Activated naive CD8-positive, alpha-beta T cell treated with anti-CD3 and anti-CD28 coated beads, Interleukin-2, amount 50 U/mL, for 16 hours (primary cell): ENCODE data around the gene APCDD1.
"Not testable (repeated sequence)": the region's sequence is repeated elsewhere in the genome, so short reads cannot be mapped to it uniquely, and the experiment has no call there.

ENCODE experiments used
- DNase-seq: peaks from one replicate; pipeline ENCODE4 v3.0.0-alpha.2; 2020; ENCODE audit warnings: low read depth, low spot score

Gene APCDD1

DNA sequence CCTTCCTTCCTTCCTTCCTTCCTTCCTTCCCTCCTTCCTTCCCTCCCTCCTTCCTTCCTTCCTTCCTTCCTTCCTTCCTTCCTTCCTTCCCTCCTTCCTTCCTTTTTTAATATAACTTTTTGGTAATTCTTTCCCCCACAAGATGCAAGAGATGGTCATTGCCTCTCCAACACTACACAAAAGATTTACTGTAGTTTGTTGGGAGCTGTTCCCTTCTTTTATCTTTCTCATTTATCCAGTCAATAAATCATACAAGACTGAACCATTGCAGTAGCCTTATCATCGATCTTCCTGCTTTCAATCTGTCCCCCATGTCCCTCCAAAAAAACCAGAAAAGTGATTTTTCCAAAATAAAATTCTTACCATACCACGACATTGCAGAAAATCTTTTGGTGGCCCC is 8.2 kb downstream of the APCDD1 start:
- no peak for DNase-seq

DNA sequence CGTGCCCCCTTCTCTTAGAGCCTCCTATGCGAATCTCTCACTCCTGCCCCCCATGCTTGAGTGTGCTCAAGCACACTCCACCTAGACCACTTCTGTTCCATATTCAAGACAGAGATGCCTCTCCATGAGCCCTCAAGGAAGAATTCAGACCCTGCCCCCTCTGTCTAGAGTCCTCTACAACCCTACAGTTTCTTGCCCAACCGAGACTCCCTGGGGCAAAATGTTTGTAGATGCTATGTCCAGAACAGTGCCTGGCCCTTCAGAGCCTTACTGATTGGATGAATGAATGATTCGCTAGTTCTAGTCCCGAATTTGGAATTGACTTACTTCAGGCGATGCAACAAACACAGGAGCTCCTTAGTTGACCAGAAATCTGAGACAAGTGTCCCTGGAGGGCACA is 8.7 kb downstream of the APCDD1 start:
- no peak for DNase-seq

DNA sequence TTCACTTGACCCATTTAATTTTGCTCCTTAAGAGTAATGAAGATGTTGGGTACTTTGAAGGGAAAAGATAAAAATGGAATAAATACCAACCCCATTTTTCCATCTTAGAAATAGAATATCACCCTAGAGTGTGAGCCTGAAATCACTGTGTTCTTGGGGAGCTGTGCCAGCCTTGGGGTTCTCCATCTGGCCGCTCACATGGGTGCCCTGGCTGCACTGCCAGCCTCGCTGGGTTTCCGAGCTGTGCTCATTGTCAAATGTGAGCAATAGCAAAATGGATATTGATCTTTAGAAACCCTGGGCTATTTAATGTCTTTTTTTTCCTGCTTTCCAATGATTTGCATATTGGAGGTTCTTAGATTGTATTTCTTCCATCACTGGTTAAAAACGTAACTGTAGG is 9.3 kb downstream of the APCDD1 start:
- DNase-seq, result no peak

DNA sequence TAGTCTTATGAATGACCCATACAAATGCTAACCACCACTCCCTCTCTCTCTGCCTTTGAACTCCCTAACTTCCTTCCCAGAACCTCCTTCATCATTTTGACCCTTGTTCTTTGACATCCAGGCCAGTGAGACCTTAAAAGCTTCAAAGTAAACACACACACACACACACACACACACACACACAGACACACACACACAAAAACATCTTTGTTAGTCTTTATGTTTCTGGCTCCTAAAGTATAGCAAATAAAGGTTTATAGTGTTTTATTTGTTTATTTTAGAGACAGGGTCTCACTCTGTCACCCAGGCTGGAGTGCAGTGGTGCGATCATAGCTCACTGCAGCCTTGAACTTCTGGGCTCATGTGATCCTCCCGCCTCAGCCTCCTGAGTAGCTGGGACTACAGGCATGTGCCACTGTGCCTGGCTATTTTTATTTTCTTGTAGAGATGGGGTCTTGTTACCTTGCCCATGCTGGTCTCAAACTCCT is 9.8 kb downstream of the APCDD1 start:
- DNase-seq, result not testable (repeated sequence)

DNA sequence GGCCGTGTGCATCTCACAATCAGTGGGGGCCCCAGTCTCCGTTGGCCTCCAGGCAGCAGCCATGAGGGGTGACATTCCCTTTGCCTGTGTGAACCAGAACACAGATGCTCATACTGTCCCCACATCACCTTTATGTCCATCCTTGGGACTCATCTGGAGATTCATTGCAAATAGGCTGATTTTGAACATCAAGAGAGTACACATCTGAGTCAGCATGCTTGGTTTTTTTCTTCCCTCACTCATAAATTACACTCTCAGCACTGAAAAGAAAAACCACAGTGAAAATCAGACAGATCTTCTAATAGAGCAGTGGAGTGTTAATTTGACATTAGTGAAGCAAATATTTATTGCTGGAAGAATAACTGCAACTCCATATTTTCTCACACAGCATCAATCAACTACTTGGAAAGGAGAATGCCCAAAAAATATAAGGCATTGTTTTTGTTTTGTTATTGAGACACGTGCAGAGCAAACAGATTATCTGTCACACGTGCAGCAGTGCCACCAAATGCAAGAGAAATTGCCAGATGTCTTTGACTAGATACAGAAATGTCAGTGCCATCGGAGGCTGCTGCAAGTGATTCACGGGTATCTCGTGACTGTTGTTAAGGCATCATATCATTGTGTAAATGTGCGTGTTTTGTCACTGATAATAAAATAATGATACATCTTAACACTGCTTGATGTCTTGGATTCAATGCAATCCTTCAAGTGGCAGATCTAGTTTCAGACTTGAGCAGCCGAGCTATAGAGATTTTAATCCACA is 10.9 kb downstream of the APCDD1 start:
- no peak for DNase-seq

DNA sequence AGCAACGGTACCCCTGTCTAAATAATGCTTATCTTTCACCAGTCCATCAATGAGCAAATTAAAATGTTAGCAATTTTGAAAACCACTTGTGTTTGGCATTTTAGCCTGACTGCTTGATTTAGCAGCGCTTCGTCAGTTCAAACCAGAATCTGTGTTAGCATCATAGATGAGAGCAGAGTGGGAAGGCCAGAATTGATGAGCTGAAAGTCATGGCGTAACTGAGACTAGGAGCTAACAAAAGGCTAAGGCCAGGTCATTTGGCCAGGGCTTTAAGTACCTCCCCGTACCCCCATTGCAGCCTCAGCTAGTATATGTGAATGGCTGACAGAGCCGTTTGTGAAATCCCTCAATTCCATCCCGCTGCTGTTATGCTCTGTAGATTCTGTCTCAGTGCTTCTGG is 16.0 kb downstream of the APCDD1 start:
- no peak for DNase-seq

DNA sequence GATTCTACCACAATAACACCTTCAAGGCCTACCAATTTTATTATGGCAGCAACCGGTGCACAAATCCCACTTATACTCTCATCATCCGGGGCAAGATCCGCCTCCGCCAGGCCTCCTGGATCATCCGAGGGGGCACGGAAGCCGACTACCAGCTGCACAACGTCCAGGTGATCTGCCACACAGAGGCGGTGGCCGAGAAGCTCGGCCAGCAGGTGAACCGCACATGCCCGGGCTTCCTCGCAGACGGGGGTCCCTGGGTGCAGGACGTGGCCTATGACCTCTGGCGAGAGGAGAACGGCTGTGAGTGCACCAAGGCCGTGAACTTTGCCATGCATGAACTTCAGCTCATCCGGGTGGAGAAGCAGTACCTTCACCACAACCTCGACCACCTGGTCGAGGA is 17.1 kb downstream of the APCDD1 start:
- DNase-seq, result no peak

DNA sequence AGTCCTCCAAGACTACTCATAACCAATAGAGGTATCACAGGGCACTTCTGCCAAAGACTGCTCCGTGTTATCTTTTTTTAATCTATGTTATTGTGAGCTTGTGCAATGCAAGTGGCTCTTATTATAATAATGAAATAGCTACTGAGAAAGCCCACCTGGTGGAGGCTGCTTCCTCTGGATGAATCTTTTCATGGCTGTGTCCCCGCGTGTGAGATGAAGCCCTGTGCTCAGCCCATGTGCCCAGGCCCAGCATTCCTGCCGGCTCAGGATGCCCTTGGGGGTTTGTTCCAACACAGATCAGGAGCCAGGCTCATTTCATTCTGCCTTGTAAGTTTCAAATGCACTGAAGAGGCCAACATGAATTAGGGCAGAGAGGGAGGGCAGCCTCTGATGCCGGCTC is 18.7 kb downstream of the APCDD1 start:
- DNase-seq, result no peak

DNA sequence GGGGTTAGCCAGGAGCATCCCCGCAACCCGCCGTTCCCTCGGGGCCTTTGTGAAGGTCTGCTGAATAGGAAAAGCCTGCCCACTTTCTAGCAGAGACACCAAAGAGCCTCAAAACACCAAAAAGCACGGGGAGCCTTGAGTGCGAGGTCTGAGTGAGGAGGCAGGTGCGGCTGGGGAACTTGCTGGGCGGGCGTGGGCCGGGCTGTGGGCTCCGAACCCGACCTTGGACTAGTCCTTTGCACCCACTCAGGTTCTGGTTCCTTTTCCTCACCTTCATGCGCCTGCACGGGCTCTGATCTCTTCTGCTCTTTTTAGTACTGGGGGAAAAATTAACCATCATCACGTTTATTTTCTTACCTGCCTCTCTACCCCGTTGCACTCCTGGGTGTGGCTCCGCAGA is 19.9 kb downstream of the APCDD1 start:
- DNase-seq, result no peak

DNA sequence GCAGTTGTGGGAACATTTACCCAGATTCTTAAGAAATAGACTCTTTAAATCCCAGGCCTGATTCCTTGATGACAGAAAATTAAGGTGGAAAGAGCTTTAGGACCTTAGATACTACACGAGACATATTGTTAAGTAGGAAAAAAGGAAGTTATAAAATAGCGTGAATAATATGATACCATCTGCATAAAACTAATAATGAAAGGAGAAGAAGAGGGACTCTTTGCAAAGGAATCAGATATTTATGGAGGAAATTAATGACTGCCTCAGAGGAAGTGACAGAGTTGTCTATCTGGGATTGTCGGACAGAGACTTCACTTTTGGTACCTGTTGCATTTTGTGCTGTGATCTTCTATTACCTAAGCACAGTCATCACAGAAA is 20.8 kb downstream of the APCDD1 start:
- no peak for DNase-seq

DNA sequence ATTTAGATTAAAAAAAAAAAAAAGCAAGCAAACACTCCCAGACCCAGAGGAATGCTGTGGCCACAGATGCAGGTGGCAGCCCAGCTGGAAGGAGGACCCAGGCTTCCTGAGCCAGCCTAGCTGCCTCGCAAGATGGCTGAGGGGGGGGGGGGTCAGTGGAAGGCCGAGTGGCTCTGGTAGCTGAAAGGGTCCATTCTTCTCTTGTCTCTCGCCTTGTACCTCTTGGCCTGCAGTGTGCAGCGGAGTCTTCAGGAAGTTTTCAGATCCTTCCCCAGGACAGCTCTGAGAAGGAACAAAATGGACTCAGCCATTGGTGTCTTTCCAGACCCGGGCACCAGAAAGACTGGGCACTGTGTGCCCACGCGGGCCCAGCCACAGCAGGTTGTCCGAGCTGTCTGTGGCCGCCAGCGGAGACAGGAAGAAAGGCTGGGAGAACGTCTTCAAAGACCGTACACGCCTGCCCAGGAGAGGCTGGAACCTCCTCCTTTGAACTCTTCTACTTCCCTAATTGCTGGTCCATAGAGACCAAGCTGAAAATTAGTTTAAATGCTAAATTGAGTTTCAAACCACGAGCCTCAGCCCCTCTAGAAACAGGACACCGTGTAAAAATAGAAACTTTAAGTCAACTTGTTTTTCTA is 21.3 kb downstream of the APCDD1 start:
- no peak for DNase-seq

DNA sequence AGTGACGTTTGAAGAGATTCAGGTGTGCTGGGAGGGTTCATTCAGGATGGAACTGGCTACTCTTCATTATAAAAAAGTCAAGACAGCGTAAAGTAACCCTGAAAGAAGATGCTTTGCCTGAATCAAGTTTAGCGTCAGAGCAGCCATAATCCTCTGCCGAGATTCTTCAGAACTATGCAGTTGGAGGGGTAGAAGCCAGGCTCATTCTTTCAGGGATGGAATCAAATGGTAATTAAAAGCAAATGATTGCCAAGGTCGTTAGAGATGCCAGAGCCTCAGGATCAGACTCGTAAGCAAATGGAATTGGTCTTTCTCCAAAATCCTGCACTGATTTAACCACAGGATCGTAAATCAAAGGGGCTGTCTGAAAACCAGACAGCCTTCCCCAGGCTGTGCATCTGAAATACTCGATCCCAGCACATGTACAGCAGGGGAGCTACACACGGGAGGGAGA is 21.9 kb downstream of the APCDD1 start:
- DNase-seq, result no peak

DNA sequence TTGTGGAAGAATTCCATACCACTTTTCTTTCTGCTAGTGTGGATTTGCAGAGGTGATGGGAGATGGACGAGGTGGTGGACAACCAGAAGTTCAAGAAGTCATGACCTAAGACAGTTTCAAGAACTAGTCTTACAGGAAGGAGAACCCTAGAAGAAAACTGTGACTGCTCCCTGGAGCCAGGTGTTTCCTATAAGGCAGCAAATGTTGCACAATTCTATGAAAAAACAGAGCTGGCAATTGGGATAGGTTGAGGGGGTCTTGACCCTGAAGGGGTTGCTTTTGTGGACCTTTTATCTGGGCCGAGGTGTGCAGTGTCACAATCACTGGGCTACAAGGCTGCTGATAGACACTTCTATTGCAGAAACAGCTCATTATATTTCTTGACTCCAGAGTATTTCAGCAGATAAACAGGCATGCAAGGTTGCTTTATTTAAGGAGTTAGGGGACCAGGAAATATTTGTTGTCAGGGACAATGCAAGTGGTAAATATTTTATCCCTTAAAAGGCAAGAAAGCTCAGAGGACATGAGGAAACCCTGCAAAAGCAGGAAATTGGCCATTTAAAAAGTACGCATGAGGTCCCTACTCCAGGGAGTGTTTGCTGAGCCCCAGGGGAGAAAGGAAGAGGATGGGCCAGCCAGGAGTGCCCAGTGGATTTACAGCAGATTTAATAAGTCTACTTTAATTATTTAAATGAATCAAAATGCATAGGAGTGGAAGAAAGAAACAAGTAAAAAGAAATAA is 22.9 kb downstream of the APCDD1 start:
- DNase-seq, result no peak

DNA sequence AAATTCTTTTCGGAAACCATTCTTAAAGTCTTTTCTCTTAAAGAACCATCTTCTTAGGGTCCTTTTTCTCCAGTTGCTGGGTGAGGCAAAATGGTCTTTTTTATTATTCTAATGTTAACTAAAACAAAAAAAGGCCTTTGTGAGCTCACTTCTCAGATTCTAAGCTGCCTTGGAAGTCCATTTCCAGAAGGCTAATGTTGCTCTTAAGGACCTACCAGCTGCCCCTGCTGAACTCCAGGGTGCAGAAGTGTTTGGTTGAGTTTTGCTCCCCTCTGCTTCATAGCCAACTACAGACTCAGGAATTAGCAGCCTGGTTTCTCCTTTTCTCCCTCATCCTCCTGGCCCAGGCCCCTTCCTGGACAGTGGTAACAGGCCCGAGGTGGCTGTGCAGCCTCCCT is 23.4 kb downstream of the APCDD1 start:
- no peak for DNase-seq

DNA sequence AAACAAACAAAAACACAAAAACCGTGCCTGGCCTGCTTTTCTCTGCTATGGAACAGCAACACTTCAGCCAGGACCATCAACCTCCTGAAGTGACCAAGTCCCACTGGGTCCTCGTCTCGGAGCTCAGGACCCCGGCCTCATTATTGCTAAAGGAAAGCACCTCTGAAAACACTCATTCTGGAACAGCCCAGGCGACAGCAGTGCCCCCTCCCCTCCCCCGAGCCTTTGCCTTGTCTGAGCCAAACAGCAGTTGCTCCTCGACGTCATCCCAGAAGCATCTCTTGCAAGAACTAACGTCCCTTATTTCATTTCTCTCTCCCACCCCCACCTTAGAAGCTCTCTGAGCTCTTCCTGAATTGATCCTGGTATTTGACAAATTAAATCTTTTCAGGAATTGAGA is 27.4 kb downstream of the APCDD1 start:
- no peak for DNase-seq

DNA sequence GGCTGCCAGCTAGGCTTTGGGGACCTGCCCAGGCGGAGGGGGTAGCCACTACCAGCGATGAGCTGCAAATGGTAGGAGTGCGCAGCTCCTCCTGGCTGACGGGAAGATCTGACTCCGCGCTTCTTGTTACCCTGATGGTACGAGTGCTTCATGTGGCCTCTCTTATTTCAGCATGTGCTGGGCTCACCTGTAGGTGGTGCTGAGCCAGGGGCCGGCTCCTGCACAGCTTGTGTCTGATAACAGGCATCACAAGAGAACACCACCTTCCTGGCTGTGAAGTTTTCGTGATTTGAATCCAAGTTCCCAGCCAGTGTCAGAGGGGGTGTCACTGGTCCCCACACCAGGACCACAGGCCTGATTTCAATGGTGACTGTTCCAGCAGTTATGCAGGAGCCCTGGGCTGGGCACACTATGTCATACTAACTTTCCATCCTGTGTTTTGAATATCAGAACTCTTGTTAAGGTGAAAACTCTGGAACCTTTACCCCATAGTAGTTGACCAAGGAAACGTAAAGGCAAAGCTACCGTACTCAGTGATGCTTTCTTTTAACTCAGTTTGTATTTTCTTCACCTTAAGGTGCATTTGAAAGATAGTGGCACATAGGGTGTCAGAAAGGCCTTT is 28.0 kb downstream of the APCDD1 start:
- DNase-seq, result no peak

DNA sequence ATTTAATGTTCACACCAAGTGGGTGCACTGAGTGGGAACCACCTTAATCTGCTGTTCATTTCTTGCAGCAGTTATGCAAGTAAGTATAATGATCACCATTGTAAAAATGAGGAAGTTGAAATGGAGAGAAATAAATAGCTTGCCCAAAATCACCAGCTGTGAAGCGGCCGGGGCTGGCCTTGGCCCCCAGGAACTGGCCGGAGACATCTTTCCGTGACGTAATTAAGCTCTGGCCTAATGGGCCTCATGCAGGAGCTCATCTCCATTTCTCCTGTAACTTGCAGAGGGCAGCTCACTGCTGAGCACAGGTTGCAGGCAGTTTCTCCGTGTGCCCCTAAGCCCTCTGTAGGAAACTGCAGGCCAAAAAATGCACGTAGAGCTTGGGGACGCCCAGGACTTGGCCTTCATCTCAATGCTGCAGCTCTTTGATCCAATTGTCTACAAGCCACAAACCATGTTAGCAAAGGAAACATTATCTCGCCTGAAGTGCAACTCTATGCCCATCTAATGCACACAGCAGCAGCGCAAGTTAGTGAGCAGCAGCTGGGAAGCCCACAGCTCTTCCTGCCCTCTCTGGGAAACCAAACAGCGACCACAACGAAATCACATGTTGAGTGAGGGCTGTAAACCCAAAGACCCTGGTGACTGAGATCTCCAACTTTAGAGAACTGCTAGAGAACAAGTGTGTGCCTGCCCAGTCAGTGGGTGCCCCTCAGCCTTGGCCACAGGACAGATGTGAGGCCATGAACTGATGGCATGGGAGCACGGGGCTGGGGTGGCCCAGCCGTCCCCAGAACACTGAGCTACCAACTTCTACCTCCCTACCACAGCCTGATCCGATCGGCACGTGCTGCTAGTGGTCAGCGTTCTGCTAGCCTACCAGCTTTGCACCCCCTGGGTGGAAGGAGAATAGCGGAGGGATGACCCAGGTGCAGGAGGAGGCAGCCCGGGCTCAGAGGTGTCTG is 28.8 kb downstream of the APCDD1 start:
- no peak for DNase-seq

DNA sequence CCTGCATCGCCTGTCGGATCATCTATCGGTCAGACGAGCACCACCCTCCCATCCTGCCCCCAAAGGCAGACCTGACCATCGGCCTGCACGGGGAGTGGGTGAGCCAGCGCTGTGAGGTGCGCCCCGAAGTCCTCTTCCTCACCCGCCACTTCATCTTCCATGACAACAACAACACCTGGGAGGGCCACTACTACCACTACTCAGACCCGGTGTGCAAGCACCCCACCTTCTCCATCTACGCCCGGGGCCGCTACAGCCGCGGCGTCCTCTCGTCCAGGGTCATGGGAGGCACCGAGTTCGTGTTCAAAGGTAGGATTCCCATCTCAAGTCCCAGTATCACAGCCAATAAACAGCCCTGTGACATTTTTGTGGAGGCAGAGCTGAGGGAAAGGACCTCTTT is 31.0 kb downstream of the APCDD1 start:
- DNase-seq, result no peak

DNA sequence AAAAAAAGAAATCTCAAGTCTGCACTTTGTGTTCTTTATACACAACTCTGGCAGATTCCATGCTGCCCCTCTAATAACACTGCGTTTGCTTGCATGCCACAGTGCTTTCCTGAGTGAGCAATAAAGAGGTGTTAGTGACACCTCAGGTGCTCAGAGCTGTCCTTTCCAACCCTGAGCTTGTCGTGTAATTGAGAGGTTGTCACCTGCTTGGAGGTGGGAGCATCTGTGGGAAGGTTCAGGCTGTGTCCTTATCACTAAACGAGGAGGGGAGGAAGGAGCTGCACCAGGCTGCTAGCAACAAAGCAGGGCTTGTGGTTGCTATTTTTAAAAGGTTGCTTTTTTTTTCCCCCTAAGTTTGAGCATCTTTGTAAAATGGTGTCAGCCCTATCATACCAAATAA is 31.9 kb downstream of the APCDD1 start:
- DNase-seq, result no peak

DNA sequence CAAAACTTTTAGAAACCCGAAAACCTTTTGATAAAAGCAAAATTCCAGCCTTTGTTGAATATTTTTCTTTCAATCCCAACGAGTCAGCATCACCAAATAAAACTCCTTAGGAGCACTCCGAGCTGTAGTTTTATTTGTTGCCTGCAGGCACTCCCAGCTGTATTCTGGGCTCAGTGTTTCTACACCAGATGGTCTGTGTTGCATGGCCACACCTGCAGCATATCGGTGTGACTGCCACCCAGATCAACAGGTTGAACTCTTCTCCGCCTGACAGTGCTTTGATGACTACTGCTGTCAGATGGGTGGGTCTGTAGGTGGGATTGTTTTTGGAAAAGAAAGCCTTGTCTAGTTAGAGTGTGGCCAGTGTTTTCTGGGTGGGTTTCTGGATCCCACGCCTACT is 32.7 kb downstream of the APCDD1 start:
- no peak for DNase-seq

DNA sequence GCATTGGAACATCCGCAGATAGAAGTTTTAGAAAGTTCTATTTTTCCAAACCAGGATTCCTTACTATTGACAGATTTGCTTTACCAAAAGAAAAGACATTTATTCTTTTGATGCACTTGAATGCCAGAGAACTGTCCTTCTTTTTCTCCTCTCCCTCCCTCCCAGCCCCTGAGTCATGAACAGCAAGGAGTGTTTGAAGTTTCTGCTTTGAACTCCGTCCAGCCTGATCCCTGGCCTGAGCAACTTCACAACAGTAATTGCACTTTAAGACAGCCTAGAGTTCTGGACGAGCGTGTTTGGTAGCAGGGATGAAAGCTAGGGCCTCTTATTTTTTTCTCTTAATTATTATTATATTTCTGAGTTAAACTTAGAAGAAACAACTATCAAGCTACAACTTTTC is 33.6 kb downstream of the APCDD1 start:
- no peak for DNase-seq
